H1 (cell line): ENCODE results near the gene PRKCZ. TPM values are rescaled to one million over a fixed set of nuclear protein-coding genes. Genes with fewer than 3 reads are reported as not detected.

Experiments
- CTCF ChIA-PET: fragments of 300-600 bp; sonication (Branson Sonifier 250); formaldehyde crosslinking; loops from one replicate; lab custom pipeline; 2021; ENCODE audit not compliant: partially characterized antibody; lab: Charles Lee
- POLR2A ChIA-PET: fragments of 300-600 bp; sonication (Branson Sonifier 250); formaldehyde crosslinking; loops from one replicate; lab custom pipeline; 2021; ENCODE audit warnings: inconsistent platforms; ENCODE audit not compliant: partially characterized antibody; lab: Charles Lee
- DNase-seq, 2 experiments: peaks; one replicate each; pipeline versions ENCODE4 v3.0.0 to v3.0.0-alpha.2; 2010 to 2022; ENCODE audit warnings: low spot score in 2 of 2, low read depth in 1 of 2, mixed read lengths in 1 of 2
- FAIRE-seq: peaks from 2 replicates; lab custom pipeline; 2011; peaks lifted over from hg19 to GRCh38; lab: Jason Lieb, UNC
- H2AFZ ChIP-seq: 2 replicates; pipeline ENCODE4 v1.8.1; 2012; ENCODE audit warnings: low read length, inconsistent platforms
- H2AK5ac ChIP-seq: 2 replicates; pipeline ENCODE4 v1.6.1; 2013; ENCODE audit warnings: low read depth, low read length
- H2BK120ac ChIP-seq: replicated peaks from 2 replicates; pipeline ENCODE3; 2013; ENCODE audit warnings: low read depth, low read length, inconsistent platforms
- H2BK12ac ChIP-seq: 2 replicates; pipeline ENCODE4 v1.6.1; 2013; ENCODE audit warnings: low read depth, low read length
- H2BK15ac ChIP-seq: 2 replicates; pipeline ENCODE4 v1.6.1; 2013; ENCODE audit warnings: low read length
- H2BK20ac ChIP-seq: 2 replicates; pipeline ENCODE4 v1.6.1; 2013; ENCODE audit warnings: low read length
- H2BK5ac ChIP-seq: 2 replicates; pipeline ENCODE4 v1.6.1; 2013; ENCODE audit warnings: low read depth, low read length
- H3K14ac ChIP-seq: 2 replicates; pipeline ENCODE4 v1.6.1; 2013; ENCODE audit warnings: inconsistent platforms; ENCODE audit not compliant: insufficient read length
- H3K18ac ChIP-seq: 2 replicates; pipeline ENCODE4 v1.6.1; 2013; ENCODE audit warnings: low read length; ENCODE audit errors: extremely low read depth
- H3K23ac ChIP-seq: 2 replicates; pipeline ENCODE4 v1.6.1; 2013; ENCODE audit warnings: inconsistent platforms; ENCODE audit not compliant: insufficient read length
- H3K23me2 ChIP-seq: 2 replicates; pipeline ENCODE4 v1.6.1; 2013; ENCODE audit warnings: low read depth, low read length
- H3K27ac ChIP-seq: 2 replicates; pipeline ENCODE4 v1.6.1; 2011; ENCODE audit warnings: low read depth, low read length, inconsistent platforms
- H3K27me3 ChIP-seq, 4 experiments: replicated peaks in 1 of 4; 1 replicate in 1 of 4; 2 replicates in 3 of 4; pipeline versions ENCODE4 v1.6.1 to v1.8.1; 2011 to 2013; ENCODE audit warnings: low read length in 3 of 4, mild to moderate bottlenecking in 3 of 4, inconsistent platforms in 2 of 4, mixed read lengths in 2 of 4, moderate library complexity in 1 of 4; ENCODE audit not compliant: control insufficient read depth in 3 of 4, insufficient read depth in 3 of 4; ENCODE audit errors: extremely low read depth in 1 of 4
- H3K36me3 ChIP-seq, 4 experiments: 2 replicates each; pipeline versions ENCODE4 v1.6.1 to v1.8.1; 2011 to 2013; ENCODE audit warnings: mild to moderate bottlenecking in 4 of 4, low read length in 3 of 4, moderate library complexity in 2 of 4, control low read depth in 1 of 4, inconsistent platforms in 1 of 4; ENCODE audit not compliant: insufficient read depth in 4 of 4, control insufficient read depth in 2 of 4
- H3K4ac ChIP-seq: replicated peaks from 2 replicates; pipeline ENCODE3; 2013; ENCODE audit warnings: low read length, low read depth, mixed read lengths, inconsistent platforms; ENCODE audit not compliant: insufficient read length
- H3K4me1 ChIP-seq, 4 experiments: replicated peaks in 1 of 4; 1 replicate in 1 of 4; 2 replicates in 3 of 4; pipeline versions ENCODE4 v1.6.1 to v1.8.1; 2011 to 2013; ENCODE audit warnings: low read length in 3 of 4, inconsistent platforms in 2 of 4, mixed read lengths in 1 of 4; ENCODE audit not compliant: insufficient read depth in 4 of 4, control insufficient read depth in 3 of 4
- H3K4me2 ChIP-seq, 2 experiments: 2 replicates each; pipeline versions ENCODE4 v1.6.1 to v1.8.1; 2011 to 2013; ENCODE audit warnings: low read depth in 2 of 2, low read length in 2 of 2, control low read depth in 1 of 2, inconsistent platforms in 1 of 2, mild to moderate bottlenecking in 1 of 2; ENCODE audit not compliant: insufficient read depth in 1 of 2
- H3K4me3 ChIP-seq, 4 experiments: fragments of 200-600, 300-600 bp in 1 of 4; sonication (generic), shearing (Covaris generic), sonication (Bioruptor Twin) in 1 of 4; 2 replicates each; pipeline versions ENCODE4 v1.5.1 to v1.8.1; 2011 to 2016; ENCODE audit warnings: low read length in 4 of 4, low read depth in 3 of 4, control low read depth in 2 of 4, inconsistent platforms in 2 of 4, mild to moderate bottlenecking in 2 of 4, mixed read lengths in 1 of 4, moderate library complexity in 1 of 4; ENCODE audit not compliant: insufficient read depth in 2 of 4; ENCODE audit errors: extremely low read depth in 1 of 4
- H3K56ac ChIP-seq: replicated peaks from 2 replicates; pipeline ENCODE3; 2013; ENCODE audit warnings: low read depth, mild to moderate bottlenecking, mixed read lengths, low read length, inconsistent platforms; ENCODE audit not compliant: insufficient read length
- H3K79me1 ChIP-seq: 2 replicates; pipeline ENCODE4 v1.6.1; 2013; ENCODE audit warnings: low read depth, low read length, control low read depth
- H3K79me2 ChIP-seq, 2 experiments: 2 replicates each; pipeline versions ENCODE4 v1.6.1 to v1.8.1; 2012 to 2013; ENCODE audit warnings: low read length in 2 of 2, mild to moderate bottlenecking in 2 of 2, inconsistent platforms in 1 of 2; ENCODE audit not compliant: insufficient read depth in 2 of 2, control insufficient read depth in 1 of 2
- H3K9ac ChIP-seq, 4 experiments: replicated peaks in 1 of 4; 1 replicate in 1 of 4; 2 replicates in 3 of 4; pipeline versions ENCODE4 v1.6.1 to v1.8.1; 2011 to 2013; ENCODE audit warnings: low read depth in 3 of 4, low read length in 3 of 4, control low read depth in 2 of 4, mild to moderate bottlenecking in 2 of 4, moderate library complexity in 2 of 4, inconsistent platforms in 1 of 4; ENCODE audit errors: extremely low read depth in 1 of 4
- H3K9me3 ChIP-seq, 2 experiments: 2 replicates each; pipeline versions ENCODE4 v1.6.1 to v1.8.1; 2012 to 2013; ENCODE audit warnings: mild to moderate bottlenecking in 2 of 2, moderate library complexity in 2 of 2, control low read depth in 1 of 2, inconsistent platforms in 1 of 2, low read depth in 1 of 2, low read length in 1 of 2, mixed read lengths in 1 of 2; ENCODE audit not compliant: insufficient read depth in 2 of 2
- H4K20me1 ChIP-seq, 2 experiments: replicated peaks in 1 of 2; 2 replicates each; pipeline versions ENCODE3 to v1.8.1; 2011 to 2013; ENCODE audit warnings: inconsistent platforms in 2 of 2, low read length in 2 of 2, mild to moderate bottlenecking in 1 of 2; ENCODE audit not compliant: insufficient read depth in 2 of 2, control insufficient read depth in 1 of 2
- H4K5ac ChIP-seq: 2 replicates; pipeline ENCODE4 v1.6.1; 2013; ENCODE audit warnings: low read length, low read depth, mixed read lengths, inconsistent platforms; ENCODE audit not compliant: insufficient read length
- H4K8ac ChIP-seq: 2 replicates; pipeline ENCODE4 v1.8.0; 2013; ENCODE audit warnings: mild to moderate bottlenecking, moderate library complexity, low read length, inconsistent platforms; ENCODE audit not compliant: insufficient read depth; ENCODE audit errors: extremely low read depth
- H4K91ac ChIP-seq: replicated peaks from 2 replicates; pipeline ENCODE3; 2013; ENCODE audit warnings: low read length, mixed read lengths, inconsistent platforms; ENCODE audit not compliant: insufficient read length
- EGR1 ChIP-seq: IDR thresholded peaks from 2 replicates; pipeline ENCODE4 v1.6.1; 2011; ENCODE audit warnings: low read depth, low read length, borderline replicate concordance
- PHF8 ChIP-seq: fragments of 200-600 bp; sonication (generic); conservative IDR thresholded peaks from 2 replicates; pipeline ENCODE4 v1.7.1; 2012; ENCODE audit warnings: low read depth, mild to moderate bottlenecking, inconsistent platforms, low read length, moderate library complexity
- WGBS, 2 experiments: shearing (Covaris generic) in 1 of 2; methylation state at CpG; one replicate each; pipeline versions ENCODE4 v1.1.6 to v1.1.7; 2013 to 2015; ENCODE audit warnings: low lambda C conversion rate in 2 of 2, mixed read lengths in 2 of 2, inconsistent platforms in 1 of 2, low coverage in 1 of 2, missing lambda C conversion rate in 1 of 2; ENCODE audit not compliant: insufficient replicate concordance in 2 of 2, insufficient coverage in 1 of 2, insufficient read length in 1 of 2; ENCODE audit errors: extremely low coverage in 1 of 2, missing lambda C conversion rate in 1 of 2; 5-methylcytosine and 5-hydroxymethylcytosine counted together
- polyA plus RNA-seq, 7 experiments: library from polyadenylated mRNA; depleted of rRNA in 3 of 7; stranded (reverse) in 5 of 7; unstranded in 2 of 7; fragments of >200 nt in 5 of 7; fragments of 200-250 nt in 2 of 7; gene quantifications; 1 replicate in 5 of 7; 2 replicates in 1 of 7; 4 replicates in 1 of 7; pipeline versions ENCODE4 v1.2.1 to v1.2.3, GENCODE V29; 2011 to 2013; ENCODE audit warnings: missing spikeins in 2 of 7, mixed read lengths in 2 of 7
- total RNA-seq: library from RNA; stranded (reverse); fragmentation: NEBNext Ultra II Directional; extraction: Animal tissue kit (Norgen Biotek cat#: 25700); gene quantifications from 2 replicates; pipeline ENCODE4 v1.2.1, GENCODE V29; 2021

The PRKCZ gene
- total and polyA plus RNA-seq, 2 of the 8 experiments (the other 6 are each of a cell fraction or from before 2014, with no cell fraction given) = 37.4 to 45.1 TPM

- Histone ChIP-seq H3K23ac (no peak overlapping the region), H4K5ac (no peak overlapping the region), H3K18ac (no peak overlapping the region), H2AK5ac (no peak overlapping the region), H4K91ac (no peak overlapping the region), H3K36me3 (peaks cover 0 to 13% (median 9%) of the 10 kb centered on the region in 4 experiments; a peak in 5 of 8 replicates), H3K9ac (no peak overlapping the region), H3K4me1 (no peaks in the 10 kb centered on the region; a peak in 1 of 7 replicates), H3K14ac (no peak overlapping the region), H3K4ac (no peak overlapping the region), H2BK5ac (no peak overlapping the region), H3K79me1 (no peaks in the 10 kb centered on the region), H3K23me2 (peaks cover 2% of the 10 kb centered on the region; the same call in 1 of the 2 replicates), H3K4me3 (no peak overlapping the region), H2BK120ac (no peak overlapping the region), H2BK20ac (no peak overlapping the region), H3K27ac (no peak overlapping the region), H3K79me2 (no peaks in the 10 kb centered on the region), H2BK15ac (no peak overlapping the region), H3K27me3 (no peaks in the 10 kb centered on the region), H3K56ac (no peak overlapping the region), H3K4me2 (no peak overlapping the region), H2BK12ac (no peak overlapping the region), H2AFZ (no peak overlapping the region), H3K9me3 (no peaks in the 10 kb centered on the region), H4K20me1 (peaks cover 0 to 10% of the 10 kb centered on the region in 2 experiments), H4K8ac (no peak overlapping the region)
- FAIRE-seq = no peak
- ChIA-PET POLR2A (interaction anchor here (1.4 kb wide), 1 partner anchor 23 kb away, joined by 4 read pairs; no protein-coding TSS in a partner anchor), CTCF (interaction anchor here (1.1 kb wide), 1 partner anchor 42 kb away, joined by 3 read pairs; no protein-coding TSS in a partner anchor)
- peak; percentile 72; the same call in 1 of the 2 replicates for TF ChIP-seq EGR1
- no peak for TF ChIP-seq PHF8
- 91% methylated on average over 11 of the region's 11 CpGs; no CpG with 5 or more reads in 1 of the 2 experiments for WGBS, 2 experiments
- DNase-seq = no peak
Observed at GRCh38 chr1:2181752-2182151, 131.5 kb downstream of the PRKCZ start.
